Stomach (tissue), 9 donors: ENCODE results near the gene TRIM60. TPM values are rescaled to one million over a fixed set of nuclear protein-coding genes. Genes with fewer than 3 reads are reported as not detected.

ENCODE experiments used
- DNase-seq, 2 donors: peaks; one replicate each; pipeline versions ENCODE4 v3.0.0 to v3.0.0-alpha.2; 2013 to 2019
- H3K27ac ChIP-seq, 5 donors: fragments of 200-600 bp in 4 of 5; sonication (generic) in 4 of 5; one replicate each; pipeline ENCODE4 v1.5.1; 2013 to 2019; ENCODE audit warnings: mild to moderate bottlenecking in 1 of 5, moderate library complexity in 1 of 5
- H3K27me3 ChIP-seq, 3 donors: fragments of 200-600 bp; sonication (generic); one replicate each; pipeline ENCODE4 v1.5.1; 2017 to 2019; ENCODE audit warnings: mixed run types in 1 of 3
- H3K36me3 ChIP-seq, 4 donors: fragments of 200-600 bp; sonication (generic); 1 replicate in 3 of 4; 2 replicates in 1 of 4; pipeline ENCODE4 v1.5.1; 2016 to 2019
- H3K4me1 ChIP-seq, 4 donors: fragments of 200-600 bp; sonication (generic); one replicate each; pipeline ENCODE4 v1.5.1; 2016 to 2019
- H3K4me3 ChIP-seq, 4 donors: fragments of 200-600 bp; sonication (generic) in 3 of 4; one replicate each; pipeline ENCODE4 v1.5.1; 2016 to 2019; ENCODE audit warnings: mild to moderate bottlenecking in 1 of 4
- H3K9me3 ChIP-seq, 4 donors: fragments of 200-600 bp; sonication (generic); one replicate each; pipeline ENCODE4 v1.5.1; 2016 to 2019
- EP300 ChIP-seq: sonication (generic); formaldehyde crosslinking; IDR thresholded peaks from one replicate; pipeline ENCODE4 v1.6.1; 2017; ENCODE audit warnings: antibody characterized with exemption
- POLR2A ChIP-seq, 4 donors: fragments of 450-650 bp; IDR thresholded peaks; one replicate each; pipeline ENCODE4 v1.6.1; 2016; ENCODE audit warnings: antibody characterized with exemption in 4 of 4, control low read depth in 2 of 4, mild to moderate bottlenecking in 1 of 4, moderate library complexity in 1 of 4
- POLR2AphosphoS5 ChIP-seq, 3 donors: sonication (generic); formaldehyde crosslinking; IDR thresholded peaks; one replicate each; pipeline ENCODE4 v1.6.1; 2016; ENCODE audit warnings: antibody characterized with exemption in 3 of 3
- WGBS, 5 donors: extraction: QIAGEN DNeasy Blood & Tissue Kit in 3 of 5; methylation state at CpG; one replicate each; pipeline versions ENCODE4 v1.1.5 to v1.1.7; 2013 to 2018; 5-methylcytosine and 5-hydroxymethylcytosine counted together
- intact Hi-C: fragments of 100-400 bp; cut with DNase I; formaldehyde crosslinking; loops from one replicate; pipeline ENCODE4 v1.15.1; 2023; ENCODE audit warnings: low total_unique reads
- polyA plus RNA-seq, 3 donors: library from polyadenylated mRNA; stranded (reverse); fragments of 200-250 nt; gene quantifications; one replicate each; pipeline ENCODE4 v1.2.3, GENCODE V29; 2013
- small RNA-seq, 4 donors: library from RNA; depleted of rRNA; stranded (forward); fragments of <200 nt; gene quantifications; one replicate each; pipeline ENCODE3, GENCODE V24; 2016
- total RNA-seq, 5 donors: library from RNA; depleted of rRNA; stranded (reverse); fragments of >200 nt; gene quantifications; one replicate each; pipeline versions ENCODE4 v1.1.0 to v1.2.3, GENCODE V29; 2014 to 2016
- TF ChIP-seq, protein P1 (sequence below), 7 experiments: fragments of 450-650 bp in 4 of 7; fragments of 200-600 bp in 3 of 7; sonication (generic) in 3 of 7; IDR thresholded peaks; one replicate each; pipeline ENCODE4 v1.5.1; 2016 to 2019; ENCODE audit warnings: antibody characterized with exemption in 7 of 7, control low read depth in 2 of 7, mild to moderate bottlenecking in 1 of 7
- donor health status: healthy with polysubstance abuse.
- donor health status: Bipolar disorder and iron deficiency.
- donor health status: healthy.

The TRIM60 gene
- total and polyA plus RNA-seq, 8 donors: not detected

DNA sequence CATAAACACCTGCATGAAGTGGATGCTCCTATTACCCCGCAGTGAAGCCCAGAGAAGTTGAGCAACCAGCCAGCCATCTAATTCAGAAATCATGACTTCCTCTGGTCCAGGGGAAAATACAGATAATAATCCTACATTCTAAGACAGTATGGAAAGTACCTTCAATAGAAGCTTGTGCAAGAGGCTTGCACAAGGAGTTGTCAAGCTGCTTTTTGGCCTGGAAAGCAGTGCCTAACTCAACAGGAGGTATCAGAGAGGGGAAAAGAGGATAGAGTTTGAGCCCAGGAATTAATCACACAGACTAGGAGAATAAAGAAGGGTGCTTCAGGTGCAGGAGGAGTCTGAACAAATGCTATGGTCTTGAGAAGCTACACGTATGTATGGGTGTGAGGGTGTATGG lies 54.1 kb downstream of the TRIM60 start:
- Histone ChIP-seq H3K4me3 (no peak overlapping the region), H3K4me1 (no peaks in the 10 kb centered on the region), H3K36me3 (peaks cover 31 to 72% (median 68%) of the 10 kb centered on the region in 4 donors), H3K27me3 (no peaks in the 10 kb centered on the region), H3K27ac (no peak overlapping the region), H3K9me3 (no peaks in the 10 kb centered on the region)
- DNase-seq: no peak
- TF ChIP-seq, protein P1, sequence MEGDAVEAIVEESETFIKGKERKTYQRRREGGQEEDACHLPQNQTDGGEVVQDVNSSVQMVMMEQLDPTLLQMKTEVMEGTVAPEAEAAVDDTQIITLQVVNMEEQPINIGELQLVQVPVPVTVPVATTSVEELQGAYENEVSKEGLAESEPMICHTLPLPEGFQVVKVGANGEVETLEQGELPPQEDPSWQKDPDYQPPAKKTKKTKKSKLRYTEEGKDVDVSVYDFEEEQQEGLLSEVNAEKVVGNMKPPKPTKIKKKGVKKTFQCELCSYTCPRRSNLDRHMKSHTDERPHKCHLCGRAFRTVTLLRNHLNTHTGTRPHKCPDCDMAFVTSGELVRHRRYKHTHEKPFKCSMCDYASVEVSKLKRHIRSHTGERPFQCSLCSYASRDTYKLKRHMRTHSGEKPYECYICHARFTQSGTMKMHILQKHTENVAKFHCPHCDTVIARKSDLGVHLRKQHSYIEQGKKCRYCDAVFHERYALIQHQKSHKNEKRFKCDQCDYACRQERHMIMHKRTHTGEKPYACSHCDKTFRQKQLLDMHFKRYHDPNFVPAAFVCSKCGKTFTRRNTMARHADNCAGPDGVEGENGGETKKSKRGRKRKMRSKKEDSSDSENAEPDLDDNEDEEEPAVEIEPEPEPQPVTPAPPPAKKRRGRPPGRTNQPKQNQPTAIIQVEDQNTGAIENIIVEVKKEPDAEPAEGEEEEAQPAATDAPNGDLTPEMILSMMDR (IDR thresholded peaks at IDR 0.05): no peak
- TF ChIP-seq EP300: no peak
- intact Hi-C loops: no loop called here
- 86 to 100% (median 95%) methylated on average over 2 of the region's 2 CpGs for WGBS, 5 donors

DNA sequence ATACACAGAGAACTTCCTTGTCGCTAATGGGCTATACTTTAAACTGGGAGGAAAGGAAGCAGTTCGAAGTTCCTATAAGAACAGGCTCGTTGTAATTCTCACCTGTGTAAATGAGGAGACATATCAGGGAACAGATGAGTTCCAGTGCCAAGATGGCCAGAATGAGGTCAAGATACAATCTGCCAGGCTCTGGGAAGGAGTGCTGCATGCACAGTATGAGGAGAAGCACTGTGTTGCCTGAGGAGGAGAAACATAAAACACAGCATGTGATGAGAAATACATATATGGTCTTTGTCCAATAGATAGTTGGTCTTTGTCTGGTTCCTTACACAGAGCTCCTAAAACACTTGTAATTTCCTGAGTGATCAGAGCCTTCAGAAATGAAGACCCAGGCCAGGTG lies 56.6 kb downstream of the TRIM60 start:
- TF ChIP-seq POLR2AphosphoS5 (IDR thresholded peaks at IDR 0.05) (no peak), POLR2A (IDR thresholded peaks at IDR 0.05) (no peak), EP300 (no peak)
- TF ChIP-seq, protein P1 (IDR thresholded peaks at IDR 0.05): no peak
- WGBS, 5 donors: 82 to 90% (median 83%) methylated on average over 3 of the region's 3 CpGs
- intact Hi-C loops: no loop called here
- Histone ChIP-seq H3K9me3 (no peaks in the 10 kb centered on the region), H3K36me3 (peaks cover 31 to 83% (median 79%) of the 10 kb centered on the region in 4 donors), H3K27ac (no peak overlapping the region), H3K27me3 (no peaks in the 10 kb centered on the region), H3K4me3 (no peak overlapping the region), H3K4me1 (no peaks in the 10 kb centered on the region)
- no peak for DNase-seq

Small RNAs within 50 kb of the gene (small RNA-seq; reads per million reads assigned to genes)
- gene AC106872.12: 0 reads per million in 4 donors

Other genes starting within 250 kb of the TRIM60 start
- under 1 TPM in 1 of 5 donors, not detected in 4; 0.18 TPM for gene APELA, start 154.8 kb upstream of the TRIM60 start, total RNA-seq
- gene APELA, start 154.8 kb upstream of the TRIM60 start, polyA plus RNA-seq: under 1 TPM in 1 of 3 donors, not detected in 2; 0.13 TPM
- 1 to 10 TPM in 1 of 5 donors, under 1 TPM in 1, not detected in 3; 0.73 to 3.6 TPM for gene TRIM61, start 54.3 kb upstream of the TRIM60 start, total RNA-seq
- gene TRIM61, start 54.3 kb upstream of the TRIM60 start, polyA plus RNA-seq: under 1 TPM; 0.25 to 0.61 (median 0.50) TPM
- gene TRIM75, start 21.9 kb downstream of the TRIM60 start, total RNA-seq: not detected
- gene TRIM75, start 21.9 kb downstream of the TRIM60 start, polyA plus RNA-seq: not detected
- gene TMEM192, start 80.9 kb downstream of the TRIM60 start, total RNA-seq: 10 to 100 TPM in 4 of 5 donors, 1 to 10 TPM in 1; 2.3 to 44.5 (median 19.8) TPM
- 1 to 10 TPM; 4.4 to 7.5 (median 4.9) TPM for gene TMEM192, start 80.9 kb downstream of the TRIM60 start, polyA plus RNA-seq
- gene KLHL2, start 175.6 kb downstream of the TRIM60 start, total RNA-seq: 10 to 100 TPM; 11.1 to 34.3 (median 16.7) TPM
- 10 to 100 TPM; 12.2 to 17.7 (median 12.7) TPM for gene KLHL2, start 175.6 kb downstream of the TRIM60 start, polyA plus RNA-seq